Adrenal gland (tissue), 5 donors: Measurements from ENCODE around the gene PKLR.

Experiments used
- POLR2A ChIP-seq, 2 donors: fragments of 450-650 bp; IDR thresholded peaks; one replicate each; pipeline ENCODE4 v1.6.1; 2017; ENCODE audit warnings: antibody characterized with exemption in 2 of 2, mild to moderate bottlenecking in 2 of 2, moderate library complexity in 1 of 2
- TF ChIP-seq, protein P1 (sequence below), 6 experiments: fragments of 450-650 bp in 4 of 6; fragments of 200-600 bp in 2 of 6; sonication (generic) in 1 of 6; IDR thresholded peaks; 1 replicate in 5 of 6; 2 replicates in 1 of 6; pipeline versions ENCODE4 v1.5.1 to v1.8.0; 2016 to 2021; ENCODE audit warnings: antibody characterized with exemption in 6 of 6, mild to moderate bottlenecking in 2 of 6, moderate library complexity in 1 of 6
- donor health status: DM: no; HTN: no; CAD: no.

DNA sequence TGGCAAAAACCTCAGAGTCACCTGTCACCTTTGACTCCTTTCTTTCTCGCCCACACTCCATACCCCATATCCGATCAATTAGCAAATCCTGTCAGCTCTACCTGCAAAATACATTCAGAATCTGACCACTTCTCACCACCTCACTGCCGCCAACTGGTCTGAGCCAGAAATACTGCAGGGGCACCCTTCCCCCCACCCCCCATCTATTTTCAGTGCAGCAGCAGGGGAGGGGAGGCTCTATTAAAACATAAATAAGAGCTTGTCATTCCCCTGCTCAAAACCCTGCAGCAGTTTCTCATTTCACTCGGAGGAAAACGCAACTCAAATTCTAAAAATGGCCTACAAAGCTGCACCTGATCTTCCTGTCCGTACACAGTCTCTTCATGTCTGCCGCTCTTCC lies 3.9 kb downstream of the PKLR start:
- TF ChIP-seq, protein P1, sequence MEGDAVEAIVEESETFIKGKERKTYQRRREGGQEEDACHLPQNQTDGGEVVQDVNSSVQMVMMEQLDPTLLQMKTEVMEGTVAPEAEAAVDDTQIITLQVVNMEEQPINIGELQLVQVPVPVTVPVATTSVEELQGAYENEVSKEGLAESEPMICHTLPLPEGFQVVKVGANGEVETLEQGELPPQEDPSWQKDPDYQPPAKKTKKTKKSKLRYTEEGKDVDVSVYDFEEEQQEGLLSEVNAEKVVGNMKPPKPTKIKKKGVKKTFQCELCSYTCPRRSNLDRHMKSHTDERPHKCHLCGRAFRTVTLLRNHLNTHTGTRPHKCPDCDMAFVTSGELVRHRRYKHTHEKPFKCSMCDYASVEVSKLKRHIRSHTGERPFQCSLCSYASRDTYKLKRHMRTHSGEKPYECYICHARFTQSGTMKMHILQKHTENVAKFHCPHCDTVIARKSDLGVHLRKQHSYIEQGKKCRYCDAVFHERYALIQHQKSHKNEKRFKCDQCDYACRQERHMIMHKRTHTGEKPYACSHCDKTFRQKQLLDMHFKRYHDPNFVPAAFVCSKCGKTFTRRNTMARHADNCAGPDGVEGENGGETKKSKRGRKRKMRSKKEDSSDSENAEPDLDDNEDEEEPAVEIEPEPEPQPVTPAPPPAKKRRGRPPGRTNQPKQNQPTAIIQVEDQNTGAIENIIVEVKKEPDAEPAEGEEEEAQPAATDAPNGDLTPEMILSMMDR (IDR thresholded peaks at IDR 0.05) = no peak
- TF ChIP-seq POLR2A (IDR thresholded peaks at IDR 0.05) = no peak
